GM18505 (cell line): ENCODE measurements around the gene NEDD9.

Source experiments
- ATAC-seq: cut with Tn5 transposase; IDR thresholded peaks from one replicate; pipeline ENCODE4 v1.9.1; 2021; ENCODE audit not compliant: unreplicated experiment
- POLR2A ChIP-seq: IDR thresholded peaks from 4 replicates; pipeline ENCODE4 v1.6.1; 2011; ENCODE audit warnings: borderline replicate concordance; ENCODE audit not compliant: insufficient read depth, insufficient read length; ENCODE audit errors: extremely low read depth

Gene NEDD9

DNA sequence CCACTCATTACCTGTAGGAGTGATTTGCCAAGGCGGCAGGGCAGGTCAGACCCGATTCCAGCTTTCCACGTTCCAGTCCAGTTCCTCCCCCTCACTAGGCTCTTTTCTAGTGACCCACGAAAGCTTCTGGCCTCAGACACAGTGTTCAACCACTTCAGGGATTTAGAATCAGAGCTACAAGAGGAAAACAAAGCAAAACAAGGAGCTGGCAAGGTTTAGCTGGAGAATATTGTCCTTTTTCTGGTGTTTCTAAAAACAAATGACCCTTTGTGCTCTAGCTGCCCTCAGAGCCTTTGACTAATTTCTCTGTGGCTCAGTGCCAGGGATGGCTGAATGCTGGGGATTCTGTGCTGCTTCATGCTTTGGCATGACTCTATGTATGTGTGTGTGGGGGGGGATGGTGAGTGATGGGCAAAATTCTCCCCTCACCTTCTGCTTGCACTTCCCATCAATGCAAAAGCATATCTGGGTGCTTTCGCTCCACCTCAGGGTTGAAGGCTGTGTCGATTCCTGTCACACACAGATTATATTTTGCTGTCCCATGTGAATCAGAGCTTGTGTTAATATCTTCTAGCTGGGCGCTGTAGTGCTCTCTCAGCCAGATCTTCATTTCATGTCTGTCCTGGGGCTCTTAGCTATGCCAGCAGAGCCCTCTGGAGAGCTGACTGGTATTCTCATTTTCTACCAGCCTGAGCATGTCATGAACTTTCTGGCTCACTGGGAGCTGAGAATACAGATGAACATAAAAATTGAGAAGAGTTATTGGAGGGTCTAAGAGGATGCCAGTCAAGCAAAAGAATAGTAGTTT lies 19.3 kb upstream of the NEDD9 start:
- no peak for ATAC-seq
- TF ChIP-seq POLR2A = no peak

DNA sequence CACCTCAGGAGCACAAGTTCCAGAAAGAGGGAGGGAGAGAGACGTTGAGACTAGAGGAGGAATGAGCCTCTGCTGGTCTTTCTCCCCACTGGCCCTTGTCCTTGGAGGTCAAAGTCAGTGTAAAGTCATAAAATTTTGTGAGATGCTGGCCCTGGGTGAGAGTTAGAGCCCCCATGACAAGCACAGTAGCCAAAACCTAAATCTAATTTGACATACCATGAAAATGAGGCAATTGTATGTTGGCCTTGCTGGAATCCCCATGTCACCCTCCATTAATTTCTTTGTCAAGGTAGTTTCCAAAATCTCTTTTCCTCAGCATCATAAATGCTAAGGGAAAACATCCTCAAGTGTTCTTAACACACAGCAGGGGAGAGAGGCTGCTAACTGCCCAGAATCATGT lies 17.6 kb upstream of the NEDD9 start:
- no peak for TF ChIP-seq POLR2A
- ATAC-seq = no peak

DNA sequence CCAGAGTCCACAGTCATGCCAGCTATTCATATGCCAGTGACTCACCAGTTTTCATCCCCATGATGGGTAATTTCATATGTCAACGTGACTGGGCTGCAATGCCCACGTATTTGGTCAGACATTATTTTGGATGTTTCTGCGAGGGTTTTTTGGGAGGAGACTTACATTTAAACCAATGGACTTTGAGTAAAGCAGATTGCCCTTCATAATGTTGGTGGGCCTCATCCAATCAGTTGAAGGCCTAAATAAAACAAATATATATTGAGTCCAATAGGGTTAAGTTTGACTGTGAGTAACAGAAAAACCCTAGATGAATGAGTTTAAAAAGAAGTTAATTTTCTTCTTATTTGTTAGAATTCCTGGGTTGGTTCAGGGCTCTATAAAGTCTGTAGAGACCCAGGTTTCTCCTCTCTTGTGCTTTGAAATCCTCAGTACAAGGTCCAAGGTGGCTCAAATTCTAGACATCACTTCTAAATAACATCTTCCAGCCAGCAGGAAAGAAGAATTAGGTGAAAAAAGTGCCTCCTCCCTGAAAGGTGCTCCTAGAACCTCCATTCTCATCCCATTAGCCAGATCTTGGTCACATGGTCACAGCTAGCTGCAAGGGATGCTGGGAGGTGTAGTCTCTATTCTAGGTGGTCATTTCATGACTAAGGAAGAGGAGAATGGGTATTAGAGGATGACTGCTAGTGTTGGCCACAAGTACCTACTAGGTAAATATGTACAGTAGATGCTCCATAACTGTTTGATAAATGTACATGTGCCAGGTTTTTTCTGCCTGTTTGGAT lies 16.7 kb upstream of the NEDD9 start:
- no peak for ATAC-seq
- no peak for TF ChIP-seq POLR2A

DNA sequence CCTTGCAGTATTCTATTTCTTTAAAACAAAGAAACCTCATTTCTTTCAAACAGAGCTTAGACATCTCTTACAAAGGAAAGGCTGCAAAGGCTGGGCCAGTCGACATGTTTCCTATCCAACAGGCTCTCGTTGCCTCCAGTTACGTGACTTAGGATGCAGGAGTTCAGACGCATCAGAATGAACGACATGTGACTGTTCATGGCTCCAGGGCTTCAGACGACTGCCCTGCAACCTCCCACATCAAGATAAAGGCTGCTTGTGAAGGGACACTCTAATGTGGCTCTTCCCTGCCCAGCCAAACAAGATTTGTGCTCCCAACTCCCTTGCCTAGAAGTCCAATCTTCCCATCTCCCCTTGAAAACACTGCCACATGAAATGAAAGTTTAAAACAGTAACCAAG lies 14.3 kb upstream of the NEDD9 start:
- no peak for ATAC-seq

DNA sequence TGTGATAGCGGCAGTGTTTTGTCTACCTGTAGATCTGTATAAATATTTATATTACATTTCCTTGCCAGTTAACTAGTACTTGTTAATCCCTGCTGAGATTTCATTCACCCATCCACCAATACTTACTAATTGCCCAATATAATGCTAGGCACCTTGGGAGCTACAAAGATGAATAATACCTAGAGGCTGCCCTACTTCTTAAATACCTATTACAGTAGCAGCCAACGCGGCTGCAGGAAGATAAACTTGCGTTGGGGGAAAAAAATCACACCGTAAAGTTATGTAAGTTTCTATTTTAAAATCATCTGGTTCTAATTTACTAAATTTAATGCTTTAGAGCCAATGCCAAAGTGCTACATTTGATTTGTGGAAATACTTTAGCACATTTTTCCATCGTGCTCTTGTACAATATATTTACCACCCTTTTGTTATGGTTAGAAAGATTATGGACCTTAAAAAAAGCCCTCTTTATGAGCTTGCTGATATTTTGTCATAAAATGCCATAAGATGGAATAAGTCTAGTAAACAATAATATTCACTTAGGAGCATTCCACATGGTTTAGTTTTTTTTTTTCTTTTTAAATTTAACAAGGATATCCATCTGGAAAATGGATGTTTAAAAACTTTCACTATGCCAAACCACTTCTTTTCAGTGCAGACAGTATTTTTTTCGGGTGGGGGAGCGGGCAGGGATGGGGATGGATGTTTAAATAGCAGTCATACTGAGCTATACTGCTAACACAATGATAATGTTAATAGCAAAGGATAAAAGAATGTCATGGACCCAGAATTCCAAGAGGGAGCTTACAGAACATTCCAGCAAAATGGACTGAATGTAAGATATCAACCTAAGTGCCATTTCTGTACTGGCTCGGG lies 13.2 kb upstream of the NEDD9 start:
- no peak for ATAC-seq

More for the DNA sequence above, 14.3 kb upstream of the NEDD9 start:
- no peak for TF ChIP-seq POLR2A

DNA sequence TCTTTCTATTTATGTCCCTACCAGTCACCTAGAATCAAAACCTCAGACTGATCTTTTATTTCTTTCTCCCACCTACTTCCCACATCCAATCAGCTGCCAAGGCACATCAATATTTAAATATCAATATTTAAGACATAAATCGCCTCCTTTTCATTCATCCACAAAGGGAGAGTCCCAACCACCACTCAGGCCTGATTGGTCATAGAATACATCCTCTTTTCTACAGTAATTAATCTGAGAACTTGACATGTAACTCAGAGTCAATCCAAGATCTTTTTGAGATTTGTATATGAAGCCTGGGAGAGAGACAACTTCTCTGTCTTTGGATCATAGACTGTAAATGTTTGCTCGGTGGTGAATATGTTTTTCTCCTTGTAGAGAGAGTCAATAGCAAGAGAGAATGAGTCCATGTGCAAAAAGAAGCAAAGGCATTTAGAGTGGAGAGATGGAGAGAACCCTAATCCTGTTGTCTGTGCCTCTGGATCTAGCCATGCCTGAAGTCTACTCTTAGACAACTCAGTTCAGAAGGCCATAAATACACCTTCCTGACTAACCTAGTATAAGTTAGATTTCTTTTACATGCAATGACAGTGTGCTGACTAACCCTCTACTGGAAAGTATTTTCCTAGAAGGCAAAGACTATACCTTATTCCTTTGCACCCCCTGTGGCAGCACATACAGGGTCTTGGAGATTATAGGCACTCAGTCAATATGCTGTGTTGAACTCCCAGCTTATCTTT lies 12.1 kb upstream of the NEDD9 start:
- no peak for ATAC-seq

More for the DNA sequence above, 13.2 kb upstream of the NEDD9 start:
- no peak for TF ChIP-seq POLR2A

DNA sequence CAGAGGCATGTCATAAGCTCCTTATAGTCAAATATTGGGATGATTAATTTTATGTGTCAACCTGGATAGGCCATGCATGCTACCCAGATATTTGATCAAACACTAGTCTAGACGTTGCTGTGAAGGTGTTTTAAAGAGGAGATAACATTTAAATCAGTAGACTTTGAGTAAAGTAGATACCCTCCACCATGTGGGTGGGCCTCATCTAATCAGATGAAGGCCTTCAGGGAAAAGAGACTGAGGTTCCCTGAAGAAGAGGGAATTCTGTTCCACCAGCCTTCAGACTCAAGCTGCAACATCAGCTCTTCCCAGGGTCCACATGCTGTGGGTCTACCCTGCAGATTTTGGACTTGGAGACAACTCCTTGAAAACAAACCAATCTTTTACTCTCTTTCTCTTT lies 11.4 kb upstream of the NEDD9 start:
- no peak for ATAC-seq
- no peak for TF ChIP-seq POLR2A

More for the DNA sequence above, 12.1 kb upstream of the NEDD9 start:
- TF ChIP-seq POLR2A = no peak

DNA sequence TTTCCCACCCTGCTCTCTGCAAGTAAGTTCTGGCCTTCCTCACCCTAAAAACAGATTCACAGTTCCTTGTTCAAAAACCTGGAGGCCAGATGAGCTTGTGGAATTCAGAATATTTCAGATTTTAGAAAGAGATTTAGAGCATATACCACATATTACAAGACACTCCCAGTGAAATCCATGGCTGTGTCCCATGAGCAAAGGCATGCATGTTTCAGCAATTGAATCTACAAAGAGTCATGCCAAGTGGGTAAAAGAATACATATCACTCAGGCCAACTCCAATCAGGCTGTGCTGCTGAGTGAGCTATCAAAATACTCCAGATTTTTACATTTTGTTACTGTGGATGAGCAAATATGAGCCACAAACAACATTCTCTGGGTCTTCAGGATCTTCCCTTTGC lies 10.2 kb upstream of the NEDD9 start:
- no peak for TF ChIP-seq POLR2A
- no peak for ATAC-seq

DNA sequence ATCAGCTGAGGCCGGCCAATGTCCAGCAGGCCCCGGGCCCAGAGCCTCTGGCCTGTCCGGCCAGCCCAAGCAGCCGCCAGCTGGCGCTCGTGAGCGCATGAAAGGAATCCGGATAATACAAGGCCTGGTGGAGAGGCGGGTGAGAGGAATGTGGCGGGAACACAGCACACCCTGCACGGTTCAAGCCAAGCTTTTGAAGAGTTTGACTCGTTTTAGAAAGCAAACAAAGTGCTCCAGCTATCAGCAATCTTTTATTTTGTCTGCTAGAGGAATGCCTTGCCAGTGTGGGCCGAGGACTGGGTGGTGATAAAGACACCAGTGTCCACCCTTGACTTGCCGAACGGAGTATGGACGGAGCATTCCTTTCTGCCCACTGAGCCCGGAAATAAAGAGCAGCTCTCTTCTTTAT lies 9.3 kb upstream of the NEDD9 start:
- no peak for ATAC-seq
- TF ChIP-seq POLR2A = no peak

DNA sequence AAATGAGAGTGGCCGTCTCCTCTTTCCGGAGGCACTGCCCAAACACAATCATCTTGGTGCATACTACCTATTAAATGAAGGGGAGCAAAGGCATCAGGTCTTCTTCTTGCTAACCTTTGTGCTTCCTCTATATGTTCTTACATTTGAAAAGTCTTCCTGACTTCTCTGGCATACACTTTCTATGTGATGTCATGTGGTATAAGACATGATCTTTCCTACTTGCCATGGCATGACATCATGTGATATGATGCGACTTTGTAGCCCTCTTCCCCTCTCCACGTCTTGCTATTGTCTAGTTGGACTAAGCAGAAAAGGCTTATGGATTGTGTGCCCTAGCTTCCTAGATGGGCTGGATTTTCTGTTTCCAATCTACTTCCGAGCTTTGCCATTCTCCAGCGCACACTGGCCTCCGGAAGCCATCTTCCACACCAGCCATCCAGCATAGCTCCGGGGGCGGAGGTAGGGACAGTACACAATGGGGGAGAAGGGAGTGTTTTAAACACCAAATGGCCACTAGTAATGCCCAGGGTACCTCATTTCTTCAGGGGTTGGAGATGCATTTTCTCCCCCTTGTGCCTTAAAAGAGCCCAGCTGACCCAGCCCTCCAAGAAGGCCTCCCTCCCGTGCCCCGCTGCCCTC lies 8.8 kb upstream of the NEDD9 start:
- no peak for ATAC-seq
- no peak for TF ChIP-seq POLR2A

DNA sequence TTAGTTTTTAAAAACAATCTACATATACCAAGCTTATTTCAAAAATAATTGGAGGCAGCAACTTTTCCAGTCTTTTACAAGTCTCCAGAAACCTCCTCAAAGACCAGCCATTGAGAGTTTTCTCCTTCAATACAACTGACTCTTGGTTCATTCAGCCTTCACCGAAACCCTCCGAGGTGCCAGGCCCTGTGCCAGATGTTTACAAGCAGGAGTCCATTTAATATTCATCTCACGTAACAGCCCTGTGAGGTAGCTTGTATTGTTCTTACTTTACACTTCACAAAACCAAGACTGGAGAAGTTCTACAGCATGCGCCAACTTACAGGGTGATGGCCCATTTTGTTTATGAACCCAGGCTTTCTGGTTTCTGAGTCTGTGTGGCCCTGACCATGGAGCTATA lies 5.5 kb upstream of the NEDD9 start:
- TF ChIP-seq POLR2A = no peak
- ATAC-seq = no peak

DNA sequence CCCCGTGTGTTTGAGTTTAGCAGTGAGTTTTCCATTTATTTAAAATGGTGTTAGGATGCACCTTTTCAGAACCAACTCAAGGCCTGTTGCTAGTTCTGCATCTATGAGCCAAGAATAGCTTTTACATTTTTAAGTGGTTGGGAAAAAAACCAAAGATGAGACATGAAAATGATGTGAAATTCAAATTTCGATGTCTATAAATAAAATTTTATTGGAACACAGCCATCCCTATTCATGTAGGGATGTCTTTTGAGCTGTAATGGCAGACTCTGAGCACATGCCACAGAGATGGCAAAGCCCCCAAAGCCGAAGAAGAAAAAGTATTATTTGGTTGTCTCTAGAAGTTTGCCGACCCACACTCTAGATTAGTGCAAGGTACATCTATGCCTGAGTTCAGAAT lies 5.0 kb upstream of the NEDD9 start:
- ATAC-seq = no peak
- TF ChIP-seq POLR2A = no peak
